OCI-LY1 (cell line): ENCODE results near the gene OXCT1.

ENCODE experiments used
- H2AFZ ChIP-seq: fragments of 200-600 bp; sonication (generic), shearing (Covaris generic); 2 replicates; pipeline ENCODE4 v1.6.0; 2014; ENCODE audit warnings: antibody characterized with exemption, mild to moderate bottlenecking, low read length
- H3F3A ChIP-seq: fragments of 200-600 bp; sonication (generic), shearing (Covaris generic); 2 replicates; pipeline ENCODE4 v1.6.0; 2014; ENCODE audit warnings: mild to moderate bottlenecking, antibody characterized with exemption, low read length, moderate library complexity; ENCODE audit not compliant: insufficient read depth
- H3K27ac ChIP-seq: fragments of 200-600 bp; sonication (generic); 2 replicates; pipeline ENCODE4 v1.5.1; 2014; ENCODE audit warnings: low read length, mixed run types, mild to moderate bottlenecking, low read depth; ENCODE audit not compliant: poor library complexity, severe bottlenecking
- H3K27me3 ChIP-seq: fragments of 200-600 bp; sonication (generic); 2 replicates; pipeline ENCODE4 v1.6.0; 2014; ENCODE audit warnings: antibody characterized with exemption, mild to moderate bottlenecking, low read length, moderate library complexity; ENCODE audit not compliant: insufficient read depth
- H3K36me3 ChIP-seq: fragments of 200-600 bp; sonication (generic); 2 replicates; pipeline ENCODE4 v1.6.1; 2014; ENCODE audit warnings: mild to moderate bottlenecking, antibody characterized with exemption, low read length, moderate library complexity, mixed read lengths; ENCODE audit not compliant: insufficient read depth
- H3K4me1 ChIP-seq: fragments of 200-600 bp; sonication (generic); 2 replicates; pipeline ENCODE4 v1.5.1; 2014; ENCODE audit warnings: mild to moderate bottlenecking, low read length, moderate library complexity; ENCODE audit not compliant: insufficient read depth, severe bottlenecking
- H3K4me2 ChIP-seq: fragments of 200-600 bp; sonication (generic), shearing (Covaris generic); 2 replicates; pipeline ENCODE4 v1.6.1; 2014; ENCODE audit warnings: low read length
- H3K4me3 ChIP-seq: fragments of 200-600 bp; sonication (generic); 2 replicates; pipeline ENCODE4 v1.5.1; 2014; ENCODE audit warnings: low read length, low read depth, mild to moderate bottlenecking, mixed read lengths; ENCODE audit not compliant: poor library complexity, severe bottlenecking
- H3K79me2 ChIP-seq: fragments of 200-600 bp; shearing (Covaris generic); 2 replicates; pipeline ENCODE4 v1.6.1; 2016; ENCODE audit warnings: mixed run types, low read length, mixed read lengths; ENCODE audit not compliant: insufficient read depth
- H3K9ac ChIP-seq: fragments of 200-600 bp; sonication (generic), shearing (Covaris generic); 2 replicates; pipeline ENCODE4 v1.6.1; 2014; ENCODE audit warnings: mild to moderate bottlenecking, low read length, mixed read lengths
- H3K9me2 ChIP-seq: fragments of 200-600 bp; sonication (generic), shearing (Covaris generic); 2 replicates; pipeline ENCODE4 v1.6.1; 2014; ENCODE audit warnings: low read depth, mild to moderate bottlenecking, low read length, mixed read lengths
- H3K9me3 ChIP-seq: fragments of 200-600 bp; shearing (Covaris generic); 2 replicates; pipeline ENCODE4 v1.6.1; 2014; ENCODE audit warnings: low read length, mixed read lengths
- H4K20me1 ChIP-seq: fragments of 200-600 bp; sonication (generic), shearing (Covaris generic); 2 replicates; pipeline ENCODE4 v1.6.0; 2016; ENCODE audit warnings: mild to moderate bottlenecking, low read length; ENCODE audit not compliant: insufficient read depth
- CTCF ChIP-seq: fragments of 200-600 bp; sonication (generic), shearing (Covaris generic); IDR thresholded peaks from 2 replicates; pipeline ENCODE4 v1.5.1; 2017; ENCODE audit warnings: mild to moderate bottlenecking, antibody characterized with exemption, low read length, moderate library complexity, mixed read lengths
- EZH2 ChIP-seq: fragments of 200-600 bp; sonication (generic), shearing (Covaris generic); IDR thresholded peaks from 2 replicates; pipeline ENCODE4 v1.8.0; 2017; ENCODE audit warnings: borderline replicate concordance, mixed run types, mild to moderate bottlenecking, antibody characterized with exemption, low read length, moderate library complexity, mixed read lengths

OXCT1 gene

GRCh38 chr5:41770799-41771198 lies 99.4 kb downstream of the OXCT1 start:
- no peak overlapping the region for H3K4me2 ChIP-seq

GRCh38 chr5:41768692-41769091 lies 101.5 kb downstream of the OXCT1 start:
- H4K20me1 ChIP-seq = no peaks in the 10 kb centered on the region
- H3K27ac ChIP-seq = no peak overlapping the region
- no peaks in the 10 kb centered on the region for H3F3A ChIP-seq
- H3K4me2 ChIP-seq = no peak overlapping the region
- TF ChIP-seq CTCF (no peak), EZH2 (no peak)
- H3K4me3 ChIP-seq = no peak overlapping the region
- no peaks in the 10 kb centered on the region for H3K9me2 ChIP-seq
- no peak overlapping the region for H3K9ac ChIP-seq
- H3K27me3 ChIP-seq = no peaks in the 10 kb centered on the region
- H3K9me3 ChIP-seq = no peaks in the 10 kb centered on the region
- peaks cover 10% of the 10 kb centered on the region; the same call in 1 of the 2 replicates for H3K36me3 ChIP-seq
- no peaks in the 10 kb centered on the region for H3K79me2 ChIP-seq
- H3K4me1 ChIP-seq = no peaks in the 10 kb centered on the region
- no peak overlapping the region for H2AFZ ChIP-seq

More at GRCh38 chr5:41770799-41771198, 99.4 kb downstream of the OXCT1 start:
- no peak overlapping the region for H3K4me3 ChIP-seq
- H3K27ac ChIP-seq = no peak overlapping the region
- no peaks in the 10 kb centered on the region for H3K79me2 ChIP-seq
- no peaks in the 10 kb centered on the region for H3K27me3 ChIP-seq
- H3K9me3 ChIP-seq = no peaks in the 10 kb centered on the region
- no peak overlapping the region for H3K9ac ChIP-seq
- no peaks in the 10 kb centered on the region for H3F3A ChIP-seq
- no peaks in the 10 kb centered on the region for H4K20me1 ChIP-seq
- no peak overlapping the region for H2AFZ ChIP-seq
- TF ChIP-seq EZH2 = no peak
- TF ChIP-seq CTCF = no peak
- H3K36me3 ChIP-seq = peaks cover 12% of the 10 kb centered on the region; the same call in 1 of the 2 replicates
- H3K9me2 ChIP-seq = no peaks in the 10 kb centered on the region
- H3K4me1 ChIP-seq = no peaks in the 10 kb centered on the region

GRCh38 chr5:41764650-41765049 lies 105.6 kb downstream of the OXCT1 start:
- Histone ChIP-seq H3K4me3 (no peak overlapping the region), H3K9me2 (no peaks in the 10 kb centered on the region), H3K9me3 (no peaks in the 10 kb centered on the region), H4K20me1 (no peaks in the 10 kb centered on the region), H3K27me3 (no peaks in the 10 kb centered on the region), H3K9ac (no peak overlapping the region), H3K36me3 (peaks cover 32% of the 10 kb centered on the region; the same call in 1 of the 2 replicates), H3F3A (no peaks in the 10 kb centered on the region), H2AFZ (no peak overlapping the region), H3K4me1 (no peaks in the 10 kb centered on the region), H3K27ac (no peak overlapping the region), H3K79me2 (no peaks in the 10 kb centered on the region), H3K4me2 (no peak overlapping the region)
- TF ChIP-seq EZH2 (no peak), CTCF (no peak)
